GM21786 (cell line): Measurements from ENCODE around the gene PIKFYVE.
A peak's percentile ranks its signal among the peaks of the same experiment; 100 is the strongest.
"Not testable (repeated sequence)": the region's sequence is repeated elsewhere in the genome, so short reads cannot be mapped to it uniquely, and the experiment has no call there.

ENCODE experiments used
- ATAC-seq: cut with Tn5 transposase; IDR thresholded peaks from one replicate; pipeline ENCODE4 v1.9.1; 2021; ENCODE audit not compliant: unreplicated experiment

Gene PIKFYVE

DNA sequence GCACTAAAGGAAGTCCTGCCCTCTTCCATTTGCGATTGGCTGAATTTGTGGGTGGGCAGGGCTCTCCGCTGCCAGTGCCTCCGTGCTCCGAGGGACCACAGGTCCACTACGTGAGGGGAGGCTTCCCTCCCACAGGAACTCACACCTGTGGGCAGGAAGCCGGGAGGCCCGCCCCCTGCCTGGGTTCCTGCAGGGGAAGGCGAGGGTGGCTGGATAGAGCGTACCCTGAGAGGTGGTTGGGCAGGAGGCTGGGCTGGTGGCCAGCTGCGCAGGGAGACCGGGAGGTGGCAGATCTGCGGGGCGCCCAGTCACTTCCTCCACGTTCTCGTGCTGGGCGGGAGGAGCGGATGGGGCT, 93.6 kb downstream of the PIKFYVE start:
- ATAC-seq, result peak; percentile 77

DNA sequence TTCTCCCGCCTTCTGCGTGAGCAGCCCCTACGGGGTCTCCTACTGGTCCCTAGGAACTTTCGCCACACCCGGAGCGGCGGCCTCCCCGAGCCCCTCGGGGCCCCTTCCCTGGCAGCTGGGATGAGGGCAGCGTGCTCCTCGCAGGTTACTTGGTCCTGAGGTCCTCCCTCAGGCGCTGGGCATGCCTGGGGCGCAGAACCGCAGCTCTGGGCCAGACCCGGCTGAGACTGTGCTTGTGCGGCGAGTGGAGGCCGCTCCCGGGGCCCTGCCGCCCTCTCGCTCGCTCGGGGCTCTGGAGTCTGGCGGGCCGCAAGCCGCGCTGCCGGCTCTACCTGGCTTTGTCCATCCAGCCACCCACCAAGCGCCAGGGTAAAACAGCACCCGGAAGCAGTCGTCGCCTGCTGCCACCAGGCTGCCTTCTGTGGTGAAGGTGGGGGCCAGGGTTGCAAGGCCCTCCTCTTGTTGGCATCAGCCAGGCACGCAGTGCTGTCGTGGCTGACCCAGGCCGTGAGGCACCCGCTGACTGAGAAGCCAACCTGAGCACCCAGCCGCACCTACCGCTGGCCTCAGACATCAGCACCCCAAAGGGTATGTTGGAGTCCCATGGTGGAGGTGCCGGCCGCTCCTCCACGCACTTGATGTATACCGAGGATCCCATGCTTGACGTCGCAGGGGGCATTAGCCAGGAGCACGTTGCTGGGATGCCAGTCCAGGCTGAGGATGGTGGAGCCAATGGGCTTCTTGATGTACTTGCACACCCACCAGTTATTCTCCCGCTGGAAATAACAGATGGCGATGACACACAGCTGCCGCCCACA, 94.4 kb downstream of the PIKFYVE start:
- ATAC-seq, result no peak

DNA sequence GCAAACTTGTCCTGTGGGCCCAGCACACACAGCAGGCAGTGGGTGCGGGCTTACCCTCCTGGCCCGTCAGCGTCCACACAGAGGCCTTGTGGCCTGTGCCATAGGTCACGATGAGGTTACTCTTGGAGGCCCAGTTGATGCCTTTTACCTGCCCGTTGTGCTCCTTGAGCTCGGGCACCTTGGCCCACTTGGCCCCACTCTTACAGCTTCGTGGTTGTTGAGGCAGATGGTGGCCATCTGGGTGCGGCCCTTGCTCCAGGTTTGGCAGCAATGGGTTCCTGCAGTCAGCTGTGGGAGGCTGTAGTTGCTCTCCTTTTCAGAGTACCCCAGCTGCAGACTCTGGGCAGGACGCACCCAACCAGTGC, 95.0 kb downstream of the PIKFYVE start:
- ATAC-seq, result no peak

DNA sequence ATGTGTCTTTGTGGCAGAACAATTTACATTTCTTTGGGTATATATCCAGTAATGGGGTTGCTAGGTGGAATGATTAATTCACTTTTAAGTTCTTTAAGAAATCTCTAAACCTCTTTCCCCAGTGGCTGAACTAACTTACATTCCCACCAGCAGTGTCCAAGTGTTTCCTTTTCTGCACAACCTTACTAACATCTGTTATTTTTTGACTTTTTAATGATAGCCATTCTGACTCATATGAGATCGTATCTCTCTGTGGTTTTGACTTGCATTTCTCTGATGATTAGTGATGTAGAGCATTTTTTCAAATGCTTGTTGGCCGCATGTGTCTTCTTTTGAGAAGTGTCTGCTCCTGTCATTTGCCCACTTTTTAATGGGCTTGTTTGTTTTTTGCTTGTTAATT, 97.4 kb downstream of the PIKFYVE start:
- no peak for ATAC-seq

DNA sequence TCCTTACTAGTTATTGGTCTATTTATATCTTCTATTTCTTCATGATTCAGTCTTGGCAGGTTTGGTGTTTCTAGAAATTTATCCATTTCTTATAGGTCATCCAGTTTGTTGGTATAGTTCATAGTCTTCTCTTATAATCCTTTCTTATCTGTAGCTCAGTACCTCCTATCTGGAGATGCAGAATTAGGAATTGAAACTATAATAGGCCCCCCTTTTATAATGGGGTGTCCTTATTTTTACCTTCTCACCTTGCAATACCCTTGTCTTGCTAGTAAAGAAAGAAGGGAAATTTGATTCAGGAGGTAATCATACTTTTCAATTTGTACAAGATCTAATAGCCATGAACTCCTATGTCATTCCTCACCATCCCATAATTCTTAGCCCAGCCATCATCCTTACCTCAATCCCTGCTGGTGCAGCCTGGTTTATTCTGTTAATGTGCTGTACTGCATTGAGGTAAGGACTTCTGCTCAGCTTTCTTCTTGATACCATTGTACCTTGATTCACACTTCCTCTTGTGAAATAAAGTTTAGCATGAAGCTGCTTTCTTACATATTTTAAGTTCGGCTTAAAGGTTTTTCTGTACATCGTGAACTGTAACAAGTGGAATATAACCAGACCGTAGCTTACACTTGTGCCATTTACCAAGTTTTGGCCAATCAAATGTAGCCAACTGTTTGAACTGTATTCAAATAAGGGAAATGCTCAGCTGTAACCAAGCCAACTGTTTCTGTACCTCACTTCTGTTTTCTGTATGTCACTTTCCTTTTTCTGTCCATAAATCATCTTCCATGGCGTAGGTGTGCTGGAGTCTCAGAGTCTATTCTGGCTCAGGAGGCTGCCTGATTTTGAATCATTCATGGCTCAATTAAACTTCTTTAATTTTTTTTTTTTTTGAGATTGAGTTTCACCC, 100.4 kb downstream of the PIKFYVE start:
- ATAC-seq, result peak; percentile 70

DNA sequence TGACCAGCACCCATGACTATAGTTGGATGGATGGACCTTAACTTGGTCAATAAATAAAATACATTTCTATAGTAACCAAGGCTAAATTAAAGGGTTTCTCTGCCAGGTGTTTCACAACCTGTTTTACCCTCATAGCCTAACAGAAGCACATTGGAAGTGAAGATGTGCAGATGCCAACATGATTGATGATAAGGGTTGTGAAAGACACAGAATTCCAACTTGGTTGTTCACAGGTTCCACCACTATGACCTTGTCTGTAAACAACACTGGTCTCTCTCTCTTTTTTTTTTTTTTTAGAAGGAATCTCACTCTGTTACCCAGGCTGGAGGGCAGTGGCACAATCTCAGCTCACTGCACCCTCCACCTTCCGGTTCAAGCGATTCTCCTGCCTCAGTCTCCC, 103.0 kb downstream of the PIKFYVE start:
- ATAC-seq, result no peak

DNA sequence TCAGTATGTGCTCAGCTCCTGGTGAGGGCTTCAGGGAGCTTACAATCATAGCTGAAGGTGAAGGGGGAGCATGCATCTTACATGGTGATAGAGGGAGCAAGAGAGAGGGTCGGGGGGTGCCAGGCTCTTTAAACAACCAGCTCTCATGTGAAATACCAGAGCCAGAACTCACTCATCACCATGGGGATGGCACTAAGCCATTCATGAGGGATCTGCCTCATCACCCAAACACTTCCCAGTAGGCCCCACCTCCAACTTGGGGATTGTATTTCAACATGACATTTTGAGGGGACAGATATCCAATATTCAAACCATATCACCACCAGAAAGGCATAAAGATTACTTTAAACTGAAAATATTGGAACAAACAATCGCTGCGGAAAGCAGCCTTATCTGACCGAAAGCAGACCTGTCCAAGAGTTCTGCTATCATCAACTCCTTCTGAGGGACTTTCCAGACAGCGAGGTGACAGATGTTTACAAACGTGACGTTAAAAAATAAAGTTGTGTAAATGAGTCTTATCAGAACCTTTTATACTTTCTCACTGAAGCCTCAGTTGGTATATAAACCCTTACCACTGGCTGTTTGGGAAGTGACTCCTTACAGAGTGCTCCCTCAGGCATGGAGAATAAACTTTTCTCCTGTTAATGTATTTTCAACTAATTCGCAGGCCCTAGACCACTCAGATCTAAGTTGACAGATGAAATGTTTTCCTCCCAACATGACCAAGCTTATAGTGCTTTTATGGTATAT, 105.0 kb downstream of the PIKFYVE start:
- ATAC-seq, result no peak

DNA sequence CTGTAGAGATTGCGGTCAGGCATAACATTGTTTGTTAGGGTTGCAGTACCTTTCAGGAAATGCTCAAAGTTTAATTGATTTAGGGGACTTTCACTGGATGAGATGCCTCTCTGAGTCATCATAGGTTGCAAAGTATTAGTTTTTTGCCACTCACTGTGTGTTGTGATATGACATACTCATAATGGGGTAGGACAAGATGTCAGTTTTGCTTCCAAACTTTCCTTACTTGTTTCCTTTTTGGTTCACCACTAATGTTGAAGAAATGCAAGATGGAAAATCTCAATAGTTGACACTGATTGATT, 105.5 kb downstream of the PIKFYVE start:
- no peak for ATAC-seq

DNA sequence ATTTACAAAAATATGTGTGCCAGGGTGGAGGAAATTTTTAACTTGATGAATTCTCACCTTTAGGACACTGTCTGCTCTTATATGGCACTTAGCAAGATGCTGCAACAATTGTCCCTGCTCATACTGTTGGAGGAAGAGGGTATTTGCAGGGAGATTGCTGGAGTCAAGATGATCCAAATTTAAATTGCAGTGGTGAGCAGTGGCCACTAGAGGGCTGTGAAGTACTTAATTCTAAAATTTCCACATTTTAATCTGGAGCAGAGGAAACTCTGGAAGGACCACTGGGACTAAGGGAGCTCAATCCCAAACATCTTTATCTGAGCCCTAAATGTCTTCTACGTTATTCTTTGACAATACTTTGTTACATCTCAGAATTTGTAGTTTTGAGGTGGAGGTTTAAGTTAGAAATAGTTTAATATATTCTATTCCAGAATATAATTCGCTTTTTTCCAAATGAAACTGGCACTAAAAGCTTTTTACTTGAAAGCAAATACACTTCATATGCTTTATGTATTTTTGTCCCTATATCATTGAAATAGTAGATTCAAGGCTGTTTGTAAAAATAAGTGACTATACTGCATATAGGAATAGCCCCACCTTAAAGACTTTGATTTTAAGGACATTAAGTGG, 107.5 kb downstream of the PIKFYVE start:
- ATAC-seq, result peak; percentile 65

DNA sequence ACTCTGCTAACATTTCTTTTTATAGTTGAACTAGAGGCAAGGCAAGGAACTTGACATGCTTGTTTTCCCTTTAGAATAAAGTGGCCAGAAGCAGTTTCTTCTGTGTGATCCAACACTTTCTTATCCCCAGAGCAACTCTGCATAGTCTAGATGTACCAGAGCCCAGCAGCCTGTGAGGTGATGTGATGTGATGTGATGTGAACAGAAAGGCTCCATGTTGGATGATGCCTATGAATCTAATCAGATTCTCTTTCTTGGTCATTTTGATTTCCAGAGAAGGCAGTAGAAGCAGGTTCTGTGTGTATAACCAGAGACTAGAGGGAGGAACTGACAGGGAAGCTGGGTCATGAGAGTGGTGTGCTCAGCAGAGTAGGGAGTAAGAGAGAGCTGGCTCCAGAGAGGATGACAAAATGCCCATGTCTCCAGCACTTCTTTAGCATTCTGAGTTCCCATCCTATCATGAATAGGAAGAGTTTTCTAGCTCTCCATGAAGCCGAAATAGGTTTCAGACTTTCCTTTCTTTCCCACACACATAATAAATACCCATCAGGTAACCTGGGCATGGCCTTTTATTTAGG, 109.5 kb downstream of the PIKFYVE start:
- no peak for ATAC-seq

DNA sequence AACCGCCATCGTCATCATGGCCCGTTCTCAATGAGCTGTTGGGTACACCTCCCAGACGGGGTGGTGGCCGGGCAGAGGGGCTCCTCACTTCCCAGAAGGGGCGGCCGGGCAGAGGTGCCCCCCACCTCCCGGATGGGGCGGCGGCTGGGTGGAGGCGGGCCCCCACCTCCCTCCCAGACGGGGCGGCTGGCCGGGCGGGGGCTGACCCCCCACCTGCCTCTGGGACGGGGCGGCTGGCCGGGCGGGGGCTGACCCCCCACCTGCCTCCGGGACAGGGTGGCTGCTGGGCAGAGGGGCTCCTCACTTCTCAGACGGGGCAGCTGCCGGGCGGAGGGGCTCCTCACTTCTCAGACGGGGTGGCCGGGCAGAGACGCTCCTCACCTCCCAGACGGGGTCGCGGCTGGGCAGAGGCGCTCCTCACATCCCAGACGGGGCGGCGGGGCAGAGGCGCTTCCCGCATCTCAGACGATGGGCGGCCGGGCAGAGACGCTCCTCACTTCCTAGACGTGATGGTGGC, 111.3 kb downstream of the PIKFYVE start:
- not testable (repeated sequence) for ATAC-seq

DNA sequence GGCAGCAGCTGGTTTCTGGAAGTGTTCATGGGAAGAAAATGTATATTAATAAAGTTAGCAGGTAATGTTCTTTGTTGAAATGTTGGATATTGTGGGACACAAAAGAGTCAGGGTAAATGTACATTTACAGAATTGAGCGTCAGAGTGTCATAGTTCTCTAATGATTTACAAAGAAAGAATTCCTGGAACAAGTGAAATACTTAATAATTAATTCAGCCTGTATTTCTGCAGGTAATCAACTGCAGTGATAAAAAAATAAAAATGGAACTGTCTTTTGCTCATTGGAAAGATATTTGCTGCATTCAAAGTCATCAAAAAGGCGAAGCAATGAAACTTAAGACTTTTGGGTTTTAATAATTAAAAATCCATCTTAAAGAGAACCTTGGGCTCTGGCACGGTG, 113.1 kb downstream of the PIKFYVE start:
- ATAC-seq, result no peak

DNA sequence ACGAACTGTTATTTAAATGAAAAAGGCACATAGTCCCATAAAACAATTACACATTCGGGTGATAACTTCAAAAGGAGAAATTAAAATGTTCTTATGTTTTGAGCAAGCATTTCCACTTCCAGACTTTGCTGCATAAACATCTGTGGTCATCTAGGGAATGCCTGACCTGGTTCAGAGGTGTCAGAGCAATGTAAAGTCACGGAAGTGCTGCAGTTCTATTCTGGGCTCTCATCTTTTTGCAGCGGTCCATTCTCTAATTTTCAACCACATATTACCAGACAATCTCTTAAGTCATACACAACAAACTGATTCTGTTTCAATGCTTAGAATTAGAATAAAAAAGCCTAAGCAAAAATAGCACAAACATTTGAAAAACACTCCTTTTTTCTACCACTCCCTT, 118.6 kb downstream of the PIKFYVE start:
- no peak for ATAC-seq

DNA sequence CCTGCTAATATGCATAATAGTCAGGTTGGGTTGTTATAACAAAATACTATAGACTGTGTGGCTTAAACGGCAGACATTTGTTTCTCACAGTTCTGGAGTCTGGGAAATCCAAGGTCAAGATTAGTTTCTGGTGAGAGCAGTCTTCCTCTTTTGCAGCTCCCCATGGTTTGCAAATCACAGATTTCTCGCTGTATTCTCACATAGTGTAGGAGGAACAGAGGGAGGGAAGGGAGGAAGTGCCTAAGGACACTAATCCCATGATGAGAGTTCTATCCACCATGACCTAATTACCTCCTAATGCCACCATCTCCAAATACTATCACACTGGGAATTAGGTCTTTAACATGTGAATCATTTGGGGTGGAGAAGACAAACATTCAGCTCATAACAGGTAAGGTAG, 120.5 kb downstream of the PIKFYVE start:
- no peak for ATAC-seq

DNA sequence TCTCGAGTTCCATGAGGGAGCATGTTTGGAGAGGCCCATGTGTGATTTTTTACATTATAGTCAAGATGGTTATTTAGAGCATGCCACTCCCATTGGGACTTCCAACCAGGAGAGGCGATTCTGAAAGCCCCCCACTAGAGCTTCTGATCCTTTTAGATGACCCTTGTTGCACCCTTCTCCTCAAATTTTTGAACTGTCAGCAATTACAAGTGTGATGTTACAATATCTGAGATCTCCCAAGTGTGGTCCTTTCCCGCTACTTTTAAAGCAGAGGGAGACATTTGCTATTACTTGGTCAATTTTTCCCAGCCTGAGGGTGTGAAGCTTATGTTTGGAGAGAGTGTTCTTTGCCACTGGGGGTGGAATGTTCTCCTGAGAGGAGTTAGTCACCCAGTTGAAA, 123.9 kb downstream of the PIKFYVE start:
- ATAC-seq, result no peak

DNA sequence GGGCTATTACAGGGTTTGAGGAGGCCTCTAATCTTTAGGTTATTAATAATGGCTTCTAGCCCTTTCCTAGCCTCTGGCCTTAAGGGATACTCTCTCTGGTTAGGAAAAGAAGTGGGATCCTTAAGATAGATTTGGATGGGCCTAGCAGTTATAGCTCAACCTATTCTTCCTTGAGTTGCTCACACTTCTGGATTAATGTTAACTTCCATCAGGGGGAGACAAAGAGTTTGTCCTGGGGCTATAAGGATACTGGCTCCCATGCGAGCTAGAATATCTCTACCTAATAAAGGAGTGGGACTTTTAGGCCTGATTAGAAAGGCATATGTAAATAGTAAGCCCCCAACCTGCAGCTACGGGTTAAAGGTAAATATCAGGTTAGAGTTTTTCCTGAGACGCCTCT, 126.2 kb downstream of the PIKFYVE start:
- ATAC-seq, result no peak

DNA sequence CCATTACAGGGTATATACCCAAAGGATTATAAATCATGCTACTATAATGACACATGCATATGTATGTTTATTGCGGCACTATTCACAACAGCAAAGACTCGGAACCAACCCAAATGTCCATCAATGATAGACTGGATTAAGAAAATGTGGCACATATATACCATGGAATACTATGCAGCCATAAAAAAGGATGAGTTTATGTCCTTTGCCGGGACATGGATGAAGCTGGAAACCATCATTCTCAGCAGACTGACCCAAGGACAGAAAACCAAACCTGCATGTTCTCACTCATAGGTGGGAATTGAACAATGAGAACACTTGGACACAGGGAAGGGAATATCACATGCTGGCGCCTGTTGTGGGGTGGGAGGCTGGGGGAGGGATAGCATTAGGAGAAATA, 130.7 kb downstream of the PIKFYVE start:
- not testable (repeated sequence) for ATAC-seq

DNA sequence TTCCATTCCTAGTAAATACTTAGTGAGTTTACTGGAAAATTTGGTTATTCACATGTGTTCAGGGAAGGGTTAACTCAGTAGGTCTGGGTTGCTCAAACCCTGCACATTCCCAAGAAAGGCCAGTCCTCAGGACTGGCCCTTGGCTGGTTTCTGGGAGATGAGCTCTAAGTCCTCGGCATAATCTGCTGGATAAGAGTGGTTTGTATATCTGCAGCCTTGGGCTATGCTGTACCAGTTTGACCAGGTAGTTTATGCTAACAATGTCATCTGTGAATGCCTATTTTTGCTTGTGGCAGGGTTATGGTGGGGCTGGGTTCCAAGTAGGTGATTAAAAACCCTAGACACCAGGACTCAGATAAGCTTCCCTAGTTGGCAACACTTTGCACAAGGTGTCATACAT, 133.1 kb downstream of the PIKFYVE start:
- ATAC-seq, result no peak

DNA sequence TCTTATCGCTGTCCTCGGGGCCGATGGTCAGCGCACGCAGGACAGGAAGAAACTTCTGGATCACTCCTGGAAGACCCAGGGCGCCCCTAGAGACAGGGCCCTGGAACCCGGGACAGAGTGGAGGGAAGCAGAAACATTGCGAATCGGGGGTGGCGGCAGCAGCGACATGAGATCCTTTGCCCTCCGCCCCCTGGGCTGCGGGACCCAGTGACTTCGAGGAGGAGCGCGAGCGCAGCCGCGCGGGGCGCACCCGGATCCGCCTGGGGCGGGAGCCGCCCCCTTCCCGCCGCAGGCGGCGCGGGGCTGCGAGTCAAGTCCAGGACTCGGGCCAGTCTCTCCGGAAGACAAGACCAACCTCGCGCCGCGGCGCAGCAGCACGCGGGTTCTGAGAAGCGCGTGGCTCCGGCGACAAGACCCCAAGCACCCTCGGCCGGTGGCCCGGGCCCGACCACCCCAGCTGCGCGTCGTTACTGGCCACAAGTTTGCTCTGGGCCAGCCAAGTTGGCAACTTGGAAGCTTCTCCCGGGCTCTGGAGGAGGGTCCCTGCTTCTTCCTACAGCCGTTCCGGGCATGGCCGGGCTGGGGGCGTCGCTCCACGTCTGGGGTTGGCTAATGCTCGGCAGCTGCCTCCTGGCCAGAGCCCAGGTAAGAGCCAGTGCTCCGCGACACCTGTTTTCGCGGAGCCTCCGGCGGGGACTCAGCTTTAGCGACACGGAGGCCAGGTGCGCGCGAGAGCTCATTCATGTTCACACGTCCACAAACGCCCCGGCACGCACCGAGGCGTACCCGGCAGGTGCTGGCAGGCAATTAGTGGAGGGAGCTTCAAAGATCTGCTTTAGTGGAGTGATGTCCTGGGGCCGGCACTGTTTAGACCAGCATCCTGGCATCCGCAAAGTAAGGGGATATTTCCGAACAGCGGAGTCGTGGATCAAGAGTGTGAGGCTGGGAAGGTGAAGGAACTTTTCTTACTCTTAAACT, 140.7 kb downstream of the PIKFYVE start, which contains the start of gene PTH2R:
PTH2R (plus strand) TSS at position 319 of the 978 bp plus-strand sequence; CDS start at position 571, 252 bp downstream.
- ATAC-seq, result no peak
